ENCODE data around the gene CYP2U1.
"Not testable (repeated sequence)": the region's sequence is repeated elsewhere in the genome, so short reads cannot be mapped to it uniquely, and the experiment has no call there.

- not testable (repeated sequence) for TF ChIP-seq GABPA (IDR thresholded peaks at IDR 0.05; ENCODE audit: borderline replicate concordance, insufficient read depth, low read length); CHD2 (IDR thresholded peaks at IDR 0.05; ENCODE audit: low read length); POLR2A (IDR thresholded peaks at IDR 0.05; ENCODE audit: control extremely low read depth in 1 of 2, low read depth in 2 of 2, low read length in 2 of 2); CREB1 (IDR thresholded peaks at IDR 0.05); CTCF (IDR thresholded peaks at IDR 0.05; ENCODE audit: control extremely low read depth in 1 of 3, insufficient read depth in 1 of 3, low read depth in 1 of 3, low read length in 3 of 3); TAF7 (optimal IDR thresholded peaks at IDR 0.05; ENCODE audit: borderline replicate concordance, low read depth, low read length)
Observed at GRCh38 chr4:107925713-107926112, 5.6 kb upstream of the CYP2U1 start.

Measured in H1 (cell line).